ENCODE measurements around the gene JPT1.
"Not testable (repeated sequence)": the region's sequence is repeated elsewhere in the genome, so short reads cannot be mapped to it uniquely, and the experiment has no call there.

The JPT1 gene

GRCh38 chr17:75129576-75129975 is 24.7 kb downstream of the JPT1 start:
- no peak for TF ChIP-seq EZH2phosphoT487 (IDR thresholded peaks at IDR 0.05; ENCODE audit: low read depth)
- TF ChIP-seq CTCF (IDR thresholded peaks at IDR 0.05; ENCODE audit: low read depth, low read length) = no peak
- no peak overlapping the region for H3K4me3 ChIP-seq (ENCODE audit: low read length)
- peaks cover 18% of the 10 kb centered on the region for H3K36me3 ChIP-seq (replicated peaks; ENCODE audit: low read depth, low read length)
- peaks cover 18% of the 10 kb centered on the region for H3K4me1 ChIP-seq (ENCODE audit: low read length)
- H3K9me3 ChIP-seq (ENCODE audit: insufficient read depth, low read length) = no peaks in the 10 kb centered on the region
- no peak overlapping the region for H2AFZ ChIP-seq (ENCODE audit: low read depth, low read length)
- H3K9ac ChIP-seq (ENCODE audit: low read length) = no peak overlapping the region
- H3K79me2 ChIP-seq (ENCODE audit: low read length) = peaks cover 16% of the 10 kb centered on the region
- no peaks in the 10 kb centered on the region for H3K27me3 ChIP-seq (ENCODE audit: low read depth, low read length)
- no peak overlapping the region for H3K4me2 ChIP-seq (ENCODE audit: low read length)
- H4K20me1 ChIP-seq (ENCODE audit: insufficient read depth, low read length) = peaks cover 5% of the 10 kb centered on the region; the same call in 1 of the 2 replicates
- no peak overlapping the region for H3K27ac ChIP-seq (ENCODE audit: low read length)

- H4K20me1 ChIP-seq (ENCODE audit: insufficient read depth, low read length) = peaks cover 5% of the 10 kb centered on the region; the same call in 1 of the 2 replicates
- H3K27me3 ChIP-seq (ENCODE audit: low read depth, low read length) = no peaks in the 10 kb centered on the region
- H3K9me3 ChIP-seq (ENCODE audit: insufficient read depth, low read length) = no peaks in the 10 kb centered on the region
- peaks cover 18% of the 10 kb centered on the region for H3K4me1 ChIP-seq (ENCODE audit: low read length)
- no peak overlapping the region for H3K4me3 ChIP-seq (ENCODE audit: low read length)
- H2AFZ ChIP-seq (ENCODE audit: low read depth, low read length) = no peak overlapping the region
- H3K36me3 ChIP-seq (replicated peaks; ENCODE audit: low read depth, low read length) = peaks cover 18% of the 10 kb centered on the region
- TF ChIP-seq CTCF (IDR thresholded peaks at IDR 0.05; ENCODE audit: low read depth, low read length) (no peak), EZH2phosphoT487 (IDR thresholded peaks at IDR 0.05; ENCODE audit: low read depth) (no peak)
- peaks cover 16% of the 10 kb centered on the region for H3K79me2 ChIP-seq (ENCODE audit: low read length)
- H3K4me2 ChIP-seq (ENCODE audit: low read length) = no peak overlapping the region
- no peak overlapping the region for H3K27ac ChIP-seq (ENCODE audit: low read length)
- no peak overlapping the region for H3K9ac ChIP-seq (ENCODE audit: low read length)
Observed at GRCh38 chr17:75128694-75129505, 25.4 kb downstream of the JPT1 start.

GRCh38 chr17:75127936-75128335 is 26.4 kb downstream of the JPT1 start:
- H3K9me3 ChIP-seq (ENCODE audit: insufficient read depth, low read length); H3K27ac ChIP-seq (ENCODE audit: low read length); H3K9ac ChIP-seq (ENCODE audit: low read length); H3K4me3 ChIP-seq (ENCODE audit: low read length); H3K4me2 ChIP-seq (ENCODE audit: low read length); H4K20me1 ChIP-seq (ENCODE audit: insufficient read depth, low read length); H2AFZ ChIP-seq (ENCODE audit: low read depth, low read length); H3K27me3 ChIP-seq (ENCODE audit: low read depth, low read length): not testable (repeated sequence)
- Histone ChIP-seq H3K79me2 (ENCODE audit: low read length) (peaks cover 16% of the 10 kb centered on the region), H3K36me3 (replicated peaks; ENCODE audit: low read depth, low read length) (peaks cover 18% of the 10 kb centered on the region), H3K4me1 (ENCODE audit: low read length) (peaks cover 18% of the 10 kb centered on the region)

- Histone ChIP-seq H3K27ac (ENCODE audit: low read length) (no peak overlapping the region), H4K20me1 (ENCODE audit: insufficient read depth, low read length) (peaks cover 5% of the 10 kb centered on the region; the same call in 1 of the 2 replicates), H3K36me3 (replicated peaks; ENCODE audit: low read depth, low read length) (peaks cover 18% of the 10 kb centered on the region), H3K4me1 (ENCODE audit: low read length) (peaks cover 14% of the 10 kb centered on the region), H3K9me3 (ENCODE audit: insufficient read depth, low read length) (no peaks in the 10 kb centered on the region), H3K4me2 (ENCODE audit: low read length) (no peak overlapping the region), H3K4me3 (ENCODE audit: low read length) (no peak overlapping the region), H2AFZ (ENCODE audit: low read depth, low read length) (no peak overlapping the region), H3K79me2 (ENCODE audit: low read length) (peaks cover 16% of the 10 kb centered on the region), H3K27me3 (ENCODE audit: low read depth, low read length) (no peaks in the 10 kb centered on the region), H3K9ac (ENCODE audit: low read length) (no peak overlapping the region)
- TF ChIP-seq CTCF (IDR thresholded peaks at IDR 0.05; ENCODE audit: low read depth, low read length) (no peak), EZH2phosphoT487 (IDR thresholded peaks at IDR 0.05; ENCODE audit: low read depth) (no peak)
Observed at GRCh38 chr17:75126954-75127353, 27.4 kb downstream of the JPT1 start.
